ENCODE results near the gene EARS2.
"Not testable (repeated sequence)": the region's sequence is repeated elsewhere in the genome, so short reads cannot be mapped to it uniquely, and the experiment has no call there.

Gene EARS2

GRCh38 chr16:23523876-23524385 is 33.2 kb downstream of the EARS2 start:
- no peak for DNase-seq

- no peak for DNase-seq
Measured at GRCh38 chr16:23523321-23523720, 33.8 kb downstream of the EARS2 start.

- no peak for DNase-seq
Measured at GRCh38 chr16:23521965-23522364, 35.2 kb downstream of the EARS2 start.

GRCh38 chr16:23521037-23521743 is 36.0 kb downstream of the EARS2 start:
- no peak for DNase-seq

- DNase-seq, result no peak
Measured at GRCh38 chr16:23520500-23520899, 36.6 kb downstream of the EARS2 start.

- no peak for DNase-seq
Measured at GRCh38 chr16:23519282-23519681, 37.9 kb downstream of the EARS2 start.

- DNase-seq, result peak in 1 of 5 experiments; percentile 33
Measured at GRCh38 chr16:23518435-23518891, 38.7 kb downstream of the EARS2 start.

- DNase-seq, result peak in 1 of 5 experiments; percentile 28
Measured at GRCh38 chr16:23516366-23517137, 40.6 kb downstream of the EARS2 start.

GRCh38 chr16:23515881-23516280 is 41.3 kb downstream of the EARS2 start:
- DNase-seq, result no peak

- peak in 3 of 5 experiments; percentile 18 to 92 (median 65) for DNase-seq
Measured at GRCh38 chr16:23514381-23515152, 42.6 kb downstream of the EARS2 start.

GRCh38 chr16:23512168-23512695 is 44.9 kb downstream of the EARS2 start:
- DNase-seq, result no peak

- DNase-seq, result no peak
Measured at GRCh38 chr16:23511731-23512130, 45.4 kb downstream of the EARS2 start.

GRCh38 chr16:23510915-23511270 is 46.3 kb downstream of the EARS2 start:
- not testable (repeated sequence) for DNase-seq

GRCh38 chr16:23510164-23510914 is 46.8 kb downstream of the EARS2 start, which contains the start of gene GGA2:
GGA2 (minus strand) TSS chr16:23510494; CDS start chr16:23510411, 83 bp downstream.
- peak; percentile 63 to 82 (median 67) for DNase-seq

GRCh38 chr16:23509782-23510163 is 47.4 kb downstream of the EARS2 start:
- peak in 3 of 5 experiments; percentile 11 to 87 (median 65) for DNase-seq

- DNase-seq, result no peak
Measured at GRCh38 chr16:23509441-23509754, 47.8 kb downstream of the EARS2 start.

GRCh38 chr16:23508589-23509440 is 48.3 kb downstream of the EARS2 start:
- DNase-seq, result no peak

- no peak for DNase-seq
Measured at GRCh38 chr16:23506606-23506994, 50.5 kb downstream of the EARS2 start.

- no peak for DNase-seq
Measured at GRCh38 chr16:23505671-23506605, 51.2 kb downstream of the EARS2 start.

GRCh38 chr16:23505180-23505665 is 51.9 kb downstream of the EARS2 start:
- DNase-seq, result no peak
